T-helper 9 cell (primary cell): ENCODE results near the gene MRTO4.
"Not testable (repeated sequence)": the region's sequence is repeated elsewhere in the genome, so short reads cannot be mapped to it uniquely, and the experiment has no call there.

ENCODE experiments used
- DNase-seq: peaks from one replicate; pipeline ENCODE4 v3.0.0-alpha.2; 2020

The MRTO4 gene

GRCh38 chr1:19229229-19229628 is 22.4 kb upstream of the MRTO4 start:
- DNase-seq = no peak

DNA sequence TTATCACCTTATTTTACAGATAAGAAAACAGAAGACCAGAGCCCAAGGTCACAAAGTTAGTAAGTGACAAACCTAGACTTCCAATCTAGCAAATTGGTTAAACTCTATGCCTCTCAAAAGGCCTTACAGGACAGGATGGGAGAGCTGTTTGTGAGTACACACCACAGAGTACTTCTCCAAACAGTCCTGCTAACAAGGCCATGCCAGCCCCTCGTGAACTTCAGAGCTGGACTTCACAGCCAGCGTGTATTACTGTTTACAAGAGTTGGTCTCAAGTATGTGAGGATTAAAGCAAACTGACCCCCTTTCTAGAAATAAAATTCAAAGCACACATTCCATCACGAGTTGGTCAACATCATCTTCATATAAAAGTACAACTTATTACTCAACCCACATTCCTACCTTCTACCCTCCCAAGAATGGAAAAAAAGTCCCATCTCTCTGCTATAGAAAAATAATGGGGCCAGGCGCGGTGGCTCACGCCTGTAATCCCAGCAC is 21.7 kb upstream of the MRTO4 start:
- DNase-seq = no peak

DNA sequence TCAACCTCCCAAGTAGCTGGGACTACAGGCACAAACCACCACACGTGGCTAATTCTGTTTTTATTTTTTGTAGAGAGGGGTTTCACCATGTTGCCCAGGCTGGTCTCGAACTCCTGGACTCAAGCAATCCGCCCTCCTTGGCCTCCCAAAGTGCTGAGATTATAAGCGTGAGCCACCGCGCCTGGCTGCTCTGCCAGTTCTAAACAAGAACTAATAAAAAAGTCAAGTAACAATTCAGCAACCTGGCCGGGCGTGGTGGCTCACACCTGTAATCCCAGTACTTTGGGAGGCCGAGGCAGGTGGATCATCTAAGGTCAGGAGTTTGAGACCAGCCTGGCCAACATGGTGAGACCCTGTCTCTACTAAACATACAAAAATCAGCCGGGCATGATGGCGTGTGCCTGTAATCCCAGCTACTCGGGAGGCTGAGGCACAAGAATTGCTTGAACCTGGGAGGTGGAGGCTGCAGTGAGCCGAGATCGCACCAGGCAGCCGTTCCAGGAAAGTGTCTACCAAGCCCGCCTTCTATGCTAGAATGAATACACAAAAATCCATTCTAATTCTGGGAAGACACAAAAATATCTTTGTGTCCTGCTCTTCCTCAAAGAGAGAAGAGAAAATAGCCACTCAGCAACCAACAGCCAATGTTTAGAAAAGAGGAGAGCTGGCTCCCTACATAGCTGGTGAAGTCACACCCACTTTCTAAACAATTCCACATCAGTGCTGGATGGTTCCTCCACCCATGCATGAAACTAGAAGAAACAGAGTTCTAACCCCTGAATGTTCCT is 19.7 kb upstream of the MRTO4 start:
- DNase-seq = not testable (repeated sequence)

DNA sequence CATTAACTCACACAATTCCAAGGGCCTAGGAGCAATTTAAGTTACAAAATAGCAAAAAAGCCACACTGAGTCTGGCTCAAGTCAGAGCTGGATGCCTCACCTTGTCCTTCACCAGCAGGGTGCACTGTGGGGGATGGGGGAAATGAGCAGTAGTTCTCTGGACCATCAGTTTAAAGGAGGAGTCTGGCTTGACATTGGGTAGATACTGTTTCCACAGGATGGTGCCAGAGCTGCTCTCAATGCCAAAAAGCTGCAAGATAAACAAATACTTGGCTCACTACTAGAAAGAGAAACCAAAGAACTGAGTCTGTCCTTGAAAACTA is 19.1 kb upstream of the MRTO4 start:
- no peak for DNase-seq

DNA sequence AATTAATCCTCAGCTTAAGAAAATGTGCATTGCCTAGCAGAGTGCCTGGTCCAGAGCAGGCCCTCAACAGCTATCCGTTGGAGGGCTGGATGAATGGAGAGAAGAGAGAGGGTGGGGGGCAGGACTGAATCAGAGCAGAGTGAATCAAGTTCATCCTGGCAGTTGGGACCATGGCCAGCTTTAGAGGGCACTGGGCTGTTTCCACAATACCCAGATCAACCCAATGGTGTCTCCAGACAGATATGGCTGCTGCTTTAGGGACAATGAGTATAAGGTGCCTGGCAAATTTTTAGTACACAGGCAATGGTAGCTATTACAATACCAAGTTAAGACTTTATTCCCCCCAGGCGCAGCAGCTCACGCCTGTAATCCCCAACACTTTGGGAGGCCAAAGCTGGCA is 17.4 kb upstream of the MRTO4 start:
- no peak for DNase-seq

- no peak for DNase-seq
Observed at GRCh38 chr1:19239876-19240275, 11.7 kb upstream of the MRTO4 start.

GRCh38 chr1:19240673-19241538 is 10.7 kb upstream of the MRTO4 start:
- DNase-seq = peak; percentile 67

GRCh38 chr1:19250629-19251304 is 838 bp upstream of the MRTO4 start:
- DNase-seq = no peak

DNA sequence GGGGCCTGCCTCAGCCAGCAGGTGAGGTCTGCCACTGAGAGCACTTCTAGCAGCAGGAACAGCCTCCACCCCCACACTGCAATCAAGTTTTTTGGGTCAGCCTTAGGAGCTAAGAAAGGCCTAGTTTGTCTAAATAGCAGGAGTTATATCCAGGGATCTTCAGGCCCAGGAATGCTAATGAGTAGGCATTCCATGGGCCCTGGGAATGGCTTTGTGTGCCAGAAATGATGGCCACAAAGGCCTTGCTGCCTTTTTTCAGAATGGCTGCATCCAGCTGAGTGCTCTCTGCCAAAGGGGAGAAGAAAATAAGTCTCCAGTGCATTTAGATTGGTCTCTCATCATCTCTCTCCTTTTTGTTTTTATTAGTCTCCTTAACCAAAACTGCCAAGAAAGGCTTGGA is 2.8 kb downstream of the MRTO4 start:
- DNase-seq = no peak

DNA sequence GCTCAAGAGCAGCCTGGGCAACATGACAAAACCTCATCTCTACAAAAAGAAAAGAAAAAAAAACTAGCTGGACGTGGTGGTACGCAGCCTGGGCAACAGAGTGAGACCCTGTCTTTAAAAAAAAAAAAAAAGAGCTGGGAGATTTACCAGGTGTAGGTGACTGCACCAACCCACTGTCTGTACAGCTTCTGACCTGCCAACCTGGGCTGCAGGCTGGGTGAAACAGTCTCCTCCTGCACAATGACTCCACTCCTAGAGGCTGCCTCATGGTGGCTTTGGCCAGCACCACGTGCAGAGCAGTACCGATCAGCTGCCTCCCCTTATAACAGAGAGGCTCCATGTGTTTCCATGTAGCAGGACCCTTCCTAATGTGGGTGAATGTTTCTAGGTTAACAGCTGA is 3.7 kb downstream of the MRTO4 start:
- no peak for DNase-seq

DNA sequence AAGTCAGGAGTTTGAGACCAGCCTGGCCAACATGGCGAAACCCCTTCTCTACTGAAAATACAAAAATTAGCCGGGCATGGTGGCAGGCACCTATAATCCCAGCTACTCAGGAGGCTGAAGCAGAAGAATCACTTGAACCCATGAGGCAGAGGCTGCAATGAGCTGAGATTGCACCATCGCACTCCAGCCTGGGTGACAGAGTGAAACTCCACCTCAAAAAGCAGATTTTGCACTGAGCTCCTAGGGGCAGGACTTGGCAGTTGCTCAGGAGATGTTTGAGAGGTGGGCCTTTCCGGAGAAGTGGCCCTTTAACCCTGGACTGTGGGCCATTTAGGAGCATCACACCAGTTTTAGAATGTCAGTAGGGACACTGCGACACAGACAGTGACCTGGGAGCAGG is 4.7 kb downstream of the MRTO4 start:
- not testable (repeated sequence) for DNase-seq

- DNase-seq = no peak
Observed at GRCh38 chr1:19257178-19257914, 5.7 kb downstream of the MRTO4 start.

DNA sequence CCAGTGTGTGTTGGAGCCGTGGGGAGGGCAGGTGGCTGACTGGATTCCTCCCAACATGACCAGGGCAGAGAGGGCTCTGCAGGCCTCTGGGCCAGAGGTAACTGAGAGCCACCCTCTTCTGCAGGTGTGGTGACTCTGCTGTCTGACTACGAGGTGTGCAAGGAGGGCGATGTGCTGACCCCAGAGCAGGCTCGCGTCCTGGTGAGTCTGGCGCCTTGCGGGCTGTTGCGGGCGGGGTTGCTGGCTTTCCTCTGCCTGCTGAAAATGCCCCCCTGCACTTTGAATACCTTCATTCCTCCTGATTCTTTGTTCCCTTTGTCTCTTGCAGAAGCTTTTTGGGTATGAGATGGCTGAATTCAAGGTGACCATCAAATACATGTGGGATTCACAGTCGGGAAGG is 6.7 kb downstream of the MRTO4 start:
- no peak for DNase-seq

GRCh38 chr1:19260211-19261138 is 8.9 kb downstream of the MRTO4 start:
- DNase-seq = no peak

- DNase-seq = no peak
Observed at GRCh38 chr1:19262047-19262446, 10.4 kb downstream of the MRTO4 start.

DNA sequence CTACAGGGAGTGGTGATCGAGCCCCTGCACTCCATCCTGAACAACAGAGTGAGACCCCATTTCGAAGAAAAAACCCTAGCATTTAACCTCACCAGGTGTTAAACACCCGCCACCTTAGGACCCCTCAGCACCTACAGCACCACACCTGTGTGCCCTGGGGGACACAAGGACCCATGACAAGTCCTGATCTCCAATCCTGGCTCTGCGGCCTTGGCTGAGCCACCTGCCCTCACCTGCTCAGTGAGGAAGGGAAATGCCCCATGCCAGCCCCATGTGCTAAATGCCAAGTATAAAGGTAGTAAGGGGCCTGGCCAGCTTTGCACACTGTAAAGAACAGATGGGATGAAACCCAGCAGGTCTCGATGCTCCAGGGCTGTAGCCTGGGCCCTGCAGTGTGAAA is 11.1 kb downstream of the MRTO4 start:
- no peak for DNase-seq

DNA sequence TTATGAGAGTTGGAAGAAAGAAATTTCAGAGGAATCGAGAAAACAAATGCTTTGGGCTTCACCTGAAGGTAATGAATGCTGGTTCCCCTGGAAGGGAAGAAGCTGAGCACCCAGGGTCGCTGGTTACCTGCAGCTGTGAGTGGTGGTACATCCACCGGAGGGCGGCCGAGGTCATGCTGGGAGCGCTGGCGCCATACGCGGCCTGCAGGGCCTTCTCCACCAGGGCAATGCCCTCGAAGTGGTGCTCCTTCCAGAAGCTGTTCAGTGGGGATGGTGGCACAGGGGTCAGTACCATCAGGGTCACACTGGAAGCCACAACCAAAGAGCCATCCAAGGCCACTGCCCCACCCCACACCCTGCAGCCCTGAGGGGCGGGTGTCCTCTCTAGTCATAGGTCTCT is 16.8 kb downstream of the MRTO4 start:
- no peak for DNase-seq

- DNase-seq = not testable (repeated sequence)
Observed at GRCh38 chr1:19269427-19270342, 18.1 kb downstream of the MRTO4 start.

- not testable (repeated sequence) for DNase-seq
Observed at GRCh38 chr1:19270343-19270730, 18.7 kb downstream of the MRTO4 start.

- no peak for DNase-seq
Observed at GRCh38 chr1:19272064-19272463, 20.5 kb downstream of the MRTO4 start.
